Measurements from ENCODE around the gene BRMS1. TPM values are rescaled to one million over a fixed set of nuclear protein-coding genes. Genes with fewer than 3 reads are reported as not detected.

Gene BRMS1
- total and polyA plus RNA-seq, 4 donors: 12.0 to 24.0 (median 20.3) TPM

DNA sequence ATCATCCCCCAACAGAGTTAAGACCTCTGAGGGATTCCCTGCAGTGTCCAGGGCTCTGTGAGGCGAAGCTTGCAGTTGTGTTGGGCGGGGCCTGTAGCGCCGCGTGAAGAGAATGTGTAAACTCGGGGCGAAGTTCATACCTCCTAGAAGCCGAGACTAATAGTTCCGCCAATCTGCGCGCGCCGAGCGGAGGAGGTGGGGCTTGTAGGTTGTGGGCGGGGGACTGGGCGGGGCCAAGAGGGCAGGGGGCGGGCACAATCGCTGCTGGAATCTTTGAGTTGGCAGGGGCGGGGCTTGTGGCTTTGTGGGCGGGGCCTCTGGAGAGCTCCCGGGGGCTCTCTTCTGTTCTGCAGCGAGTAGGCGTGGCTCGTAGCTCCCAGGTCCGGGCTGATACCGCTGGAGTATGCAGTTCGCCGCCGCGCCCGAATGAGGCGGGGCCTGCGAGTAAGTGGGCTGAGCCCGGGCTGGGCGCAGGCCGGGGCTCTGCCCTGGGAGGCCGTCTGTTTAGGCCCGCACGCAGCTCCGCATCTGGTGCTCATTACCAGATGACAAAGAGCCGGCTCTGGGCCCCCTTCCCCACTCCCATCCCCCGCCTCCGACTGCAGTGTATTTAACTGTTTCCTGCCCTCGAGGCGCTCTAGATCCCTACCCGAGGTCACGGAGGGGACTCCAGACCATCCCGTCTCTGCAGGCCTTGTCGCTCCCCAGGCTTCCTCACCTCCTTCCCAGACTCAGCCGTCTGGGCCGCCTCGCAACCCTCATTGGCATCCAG is 32.2 kb downstream of the BRMS1 start:
- peak; percentile 100 for DNase-seq (ENCODE audit: low spot score)
- H3K4me1 ChIP-seq (ENCODE audit: control insufficient read depth in 4 of 4, insufficient read depth in 4 of 4, low read length in 3 of 4): peaks cover 0 to 12% (median 5%) of the 10 kb centered on the region in 4 donors

More for the DNA sequence above, 32.2 kb downstream of the BRMS1 start:
- TF ChIP-seq GABPA (IDR thresholded peaks at IDR 0.05 in 1 of 2, conservative IDR thresholded peaks at IDR 0.05 in 1 of 2) (no peak), JUND (IDR thresholded peaks at IDR 0.05) (peak in 1 of 2 donors; percentile 76), TAF1 (conservative IDR thresholded peaks at IDR 0.05) (peak; percentile 1), MAX (IDR thresholded peaks at IDR 0.05) (peak; percentile 30), HNF4A (conservative IDR thresholded peaks at IDR 0.05) (peak; percentile 45 to 53), CTCF (IDR thresholded peaks at IDR 0.05; ENCODE audit: low read depth, low read length, missing input control) (no peak), RXRA (IDR thresholded peaks at IDR 0.05) (no peak), RAD21 (IDR thresholded peaks at IDR 0.05) (no peak), REST (IDR thresholded peaks at IDR 0.05) (no peak), NR2F2 (IDR thresholded peaks at IDR 0.05) (no peak), FOXA2 (IDR thresholded peaks at IDR 0.05) (no peak), HNF4G (IDR thresholded peaks at IDR 0.05) (no peak), SP1 (IDR thresholded peaks at IDR 0.05) (peak; percentile 27), ATF3 (IDR thresholded peaks at IDR 0.05) (no peak), FOXA1 (IDR thresholded peaks at IDR 0.05) (no peak), EGR1 (IDR thresholded peaks at IDR 0.05; ENCODE audit: low read depth in 2 of 2) (peak in 1 of 2 donors; percentile 39), YY1 (IDR thresholded peaks at IDR 0.05) (no peak)
- TF ChIP-seq, protein P1, sequence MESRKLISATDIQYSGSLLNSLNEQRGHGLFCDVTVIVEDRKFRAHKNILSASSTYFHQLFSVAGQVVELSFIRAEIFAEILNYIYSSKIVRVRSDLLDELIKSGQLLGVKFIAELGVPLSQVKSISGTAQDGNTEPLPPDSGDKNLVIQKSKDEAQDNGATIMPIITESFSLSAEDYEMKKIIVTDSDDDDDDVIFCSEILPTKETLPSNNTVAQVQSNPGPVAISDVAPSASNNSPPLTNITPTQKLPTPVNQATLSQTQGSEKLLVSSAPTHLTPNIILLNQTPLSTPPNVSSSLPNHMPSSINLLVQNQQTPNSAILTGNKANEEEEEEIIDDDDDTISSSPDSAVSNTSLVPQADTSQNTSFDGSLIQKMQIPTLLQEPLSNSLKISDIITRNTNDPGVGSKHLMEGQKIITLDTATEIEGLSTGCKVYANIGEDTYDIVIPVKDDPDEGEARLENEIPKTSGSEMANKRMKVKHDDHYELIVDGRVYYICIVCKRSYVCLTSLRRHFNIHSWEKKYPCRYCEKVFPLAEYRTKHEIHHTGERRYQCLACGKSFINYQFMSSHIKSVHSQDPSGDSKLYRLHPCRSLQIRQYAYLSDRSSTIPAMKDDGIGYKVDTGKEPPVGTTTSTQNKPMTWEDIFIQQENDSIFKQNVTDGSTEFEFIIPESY (IDR thresholded peaks at IDR 0.05): no peak
- Histone ChIP-seq H3K36me3 (ENCODE audit: control insufficient read depth in 4 of 4, insufficient read depth in 3 of 4, low read depth in 1 of 4, low read length in 3 of 4) (no peaks in the 10 kb centered on the region), H3K27ac (ENCODE audit: low read depth in 1 of 2, low read length in 2 of 2) (peak overlapping the region; percentile 79 to 86), H3K9me3 (ENCODE audit: control insufficient read depth in 4 of 4, low read length in 3 of 4) (no peaks in the 10 kb centered on the region), H3K9ac (ENCODE audit: low read depth in 1 of 2, low read length in 2 of 2) (peak overlapping the region in 1 of 2 donors; percentile 37), H3K4me3 (ENCODE audit: low read depth in 1 of 3, low read length in 3 of 3) (peak overlapping the region; percentile 44 to 63 (median 57)), H3K27me3 (ENCODE audit: control insufficient read depth in 4 of 4, insufficient read depth in 4 of 4, low read length in 3 of 4) (no peaks in the 10 kb centered on the region)
- 5% methylated on average over 52 of the region's 52 CpGs for whole genome bisulfite sequencing
